ENCODE measurements around the gene TRABD2B.

TRABD2B gene

DNA sequence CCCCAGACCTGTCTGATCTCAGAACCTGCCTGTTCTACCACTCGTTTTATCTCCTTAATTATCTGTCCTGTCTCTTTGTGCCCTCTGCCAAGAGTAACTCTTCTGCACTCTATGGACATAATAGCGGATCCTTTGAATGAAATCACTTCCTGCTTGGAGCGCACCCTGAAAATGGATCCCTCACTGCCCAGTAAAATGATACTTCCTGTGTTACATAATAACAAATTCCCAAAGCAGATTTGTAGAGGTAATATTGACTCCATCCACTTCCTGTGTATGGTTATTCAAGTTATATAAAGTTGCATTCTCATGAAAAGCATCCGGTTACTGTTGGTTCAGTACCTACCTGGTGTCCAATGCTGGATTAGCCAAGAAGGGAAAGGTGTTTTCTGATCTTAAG is 246.0 kb downstream of the TRABD2B start:
- FAIRE-seq = no peak

DNA sequence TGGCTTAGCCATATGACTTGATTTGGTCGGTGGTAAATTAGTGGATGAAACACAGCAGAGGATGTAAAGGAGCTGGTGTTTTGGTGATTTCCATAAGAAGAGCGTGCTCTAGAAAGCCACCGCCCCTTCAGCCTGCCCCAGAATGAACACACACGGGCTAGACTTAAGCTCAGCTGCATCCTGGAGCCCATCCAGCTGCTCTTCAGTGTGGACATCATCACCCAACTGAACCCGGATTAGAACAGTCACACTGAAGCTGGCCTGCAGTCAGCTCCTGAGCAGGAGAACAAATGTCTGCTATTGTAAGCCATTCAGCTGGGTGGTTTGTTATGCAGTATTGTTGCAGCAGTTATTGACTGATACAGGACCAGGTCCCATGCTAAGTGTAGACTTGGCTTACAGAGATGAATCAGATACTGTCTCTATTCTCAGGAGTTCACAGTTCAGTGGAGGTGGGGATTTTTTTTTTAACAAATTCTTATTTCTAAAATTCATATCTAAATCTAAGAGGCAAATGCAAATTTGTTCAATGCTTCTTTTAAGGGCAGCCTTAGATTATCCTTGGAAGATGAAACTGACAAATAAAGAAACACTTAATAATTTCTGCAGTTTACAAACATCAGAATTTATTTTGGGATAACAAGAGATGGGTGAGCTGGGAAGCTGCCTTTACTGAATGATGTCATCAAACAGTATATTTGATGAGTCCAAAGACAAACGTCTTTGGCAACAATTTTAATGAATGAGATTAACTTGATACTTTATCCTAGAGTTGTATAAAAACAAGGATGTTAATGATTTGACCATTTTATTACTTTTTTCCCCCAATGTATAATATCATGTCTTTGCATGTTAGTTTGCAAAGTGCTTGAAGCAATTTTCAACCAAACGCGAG is 251.2 kb downstream of the TRABD2B start:
- FAIRE-seq = no peak

DNA sequence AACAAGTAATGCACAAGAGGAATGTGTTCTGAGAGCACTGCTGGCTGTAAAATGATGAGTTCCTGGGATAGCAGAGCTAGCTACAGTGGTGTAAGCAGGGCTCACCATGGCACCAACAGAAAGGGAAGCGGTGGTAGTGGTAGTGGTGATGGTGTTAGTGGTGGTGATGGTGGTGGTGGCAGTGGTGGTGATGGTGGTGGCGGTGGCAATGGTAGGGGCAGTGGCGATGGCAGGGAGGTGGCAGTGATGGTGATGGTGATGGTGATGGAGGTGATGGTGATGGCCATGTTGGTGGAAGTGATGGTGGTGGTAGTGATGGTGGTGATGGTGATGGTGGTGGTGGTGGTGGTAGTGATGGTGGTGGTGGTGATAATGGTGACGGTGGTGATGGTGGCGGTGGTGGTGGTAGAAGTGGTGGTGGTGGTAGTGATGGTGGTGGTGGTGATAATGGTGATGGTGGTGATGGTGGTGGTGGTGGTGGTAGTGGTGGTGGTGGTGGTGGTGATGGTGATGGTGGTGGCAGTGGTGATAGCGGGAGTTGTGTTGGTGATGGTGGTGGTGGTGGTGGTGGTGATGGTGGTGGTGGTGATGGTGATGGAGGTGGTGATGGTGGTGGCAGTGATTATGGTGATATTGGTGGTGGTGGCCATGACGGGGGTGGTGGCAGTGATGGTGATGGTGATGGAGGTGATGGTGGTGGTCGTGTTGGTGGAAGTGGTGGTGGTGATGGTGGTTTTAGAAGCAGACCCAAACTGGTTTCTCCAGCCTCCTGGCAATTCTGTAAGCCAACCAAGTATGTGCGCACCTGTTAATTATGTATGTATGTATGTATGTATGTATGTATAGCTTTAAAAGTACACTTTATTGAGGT is 254.1 kb downstream of the TRABD2B start:
- FAIRE-seq = no peak

DNA sequence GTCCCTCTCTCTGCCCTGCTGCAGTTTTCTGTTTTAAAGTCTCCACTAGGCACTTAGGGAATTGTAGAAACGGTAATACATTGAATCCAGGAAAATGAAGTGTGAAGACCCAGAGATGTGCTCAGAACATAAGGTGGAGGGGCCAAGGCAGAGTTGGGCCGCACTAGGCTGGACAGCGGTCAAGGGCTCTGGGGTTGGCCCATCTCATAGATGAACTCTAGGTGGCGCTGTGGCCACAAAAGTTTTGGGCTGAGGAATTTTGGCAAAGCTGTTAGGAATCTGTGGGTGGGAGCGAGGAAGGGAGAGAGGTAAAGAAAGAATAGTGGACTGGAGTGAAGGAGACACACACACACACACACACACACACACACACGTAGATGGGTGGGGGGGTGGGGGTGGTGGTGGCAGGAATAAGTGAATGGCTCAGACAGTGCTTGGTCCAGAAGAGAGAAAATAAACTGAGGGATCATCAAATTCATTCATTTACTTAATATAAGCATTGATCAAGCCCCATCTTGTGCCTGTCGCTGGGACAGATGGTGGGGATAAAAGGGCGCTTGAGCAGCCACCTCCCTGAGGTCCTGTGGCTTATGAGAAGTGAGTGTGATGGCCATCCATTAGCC is 258.5 kb downstream of the TRABD2B start:
- FAIRE-seq = no peak

DNA sequence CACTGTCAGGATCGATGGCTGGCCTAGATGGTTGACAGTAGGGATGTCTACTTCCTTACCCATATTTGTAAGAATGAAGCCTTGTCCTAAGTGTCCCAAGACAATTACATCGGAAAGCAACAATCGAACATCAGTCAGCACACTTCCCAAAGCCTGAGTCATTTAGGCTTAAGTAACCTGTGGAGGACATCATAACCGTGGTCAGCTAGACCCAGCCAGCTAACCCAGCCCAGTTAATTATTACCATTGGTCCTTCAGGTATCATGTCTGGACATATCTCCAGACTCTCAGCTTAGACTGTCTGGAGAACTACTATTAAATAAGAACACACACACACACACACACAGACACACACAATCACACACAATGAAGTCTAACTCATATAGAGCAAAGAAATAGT is 264.7 kb downstream of the TRABD2B start:
- no peak for FAIRE-seq

DNA sequence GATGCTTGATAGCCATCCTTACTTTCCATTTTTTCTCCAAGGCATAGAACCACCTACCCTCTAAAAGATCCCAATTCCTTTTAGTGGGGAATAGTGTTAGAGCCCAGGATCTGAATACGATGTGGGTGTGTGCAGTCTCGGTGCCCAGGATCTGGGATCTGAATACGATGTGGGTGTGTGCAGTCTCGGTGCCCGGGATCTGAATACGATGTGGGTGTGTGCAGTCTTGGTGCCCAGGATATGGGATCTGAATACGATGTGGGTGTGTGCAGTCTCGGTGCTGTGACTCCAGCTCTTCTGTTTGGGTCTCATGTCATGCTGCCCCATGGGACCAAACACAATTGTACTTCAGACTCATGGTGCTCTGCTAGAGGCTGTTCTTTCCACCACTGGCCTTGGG is 265.5 kb downstream of the TRABD2B start:
- no peak for FAIRE-seq

DNA sequence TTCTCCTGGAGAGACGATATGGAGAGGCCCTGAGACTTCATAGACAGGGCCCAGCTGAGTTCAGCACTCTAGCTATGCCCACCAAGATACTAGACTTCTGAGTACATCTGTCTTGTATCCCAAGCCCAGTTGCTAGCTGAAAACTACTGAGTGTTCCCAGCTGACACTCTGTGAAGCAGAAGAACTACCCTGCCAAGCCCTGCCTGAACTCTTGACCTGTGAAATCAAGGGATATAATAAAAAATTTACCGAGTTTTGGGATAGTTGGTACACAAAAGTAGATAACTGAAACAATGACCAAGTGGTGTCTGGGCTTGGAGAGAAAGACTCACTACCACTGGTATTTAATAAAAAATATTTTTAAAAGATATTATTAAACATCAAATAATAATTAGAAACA is 267.5 kb downstream of the TRABD2B start:
- no peak for FAIRE-seq

DNA sequence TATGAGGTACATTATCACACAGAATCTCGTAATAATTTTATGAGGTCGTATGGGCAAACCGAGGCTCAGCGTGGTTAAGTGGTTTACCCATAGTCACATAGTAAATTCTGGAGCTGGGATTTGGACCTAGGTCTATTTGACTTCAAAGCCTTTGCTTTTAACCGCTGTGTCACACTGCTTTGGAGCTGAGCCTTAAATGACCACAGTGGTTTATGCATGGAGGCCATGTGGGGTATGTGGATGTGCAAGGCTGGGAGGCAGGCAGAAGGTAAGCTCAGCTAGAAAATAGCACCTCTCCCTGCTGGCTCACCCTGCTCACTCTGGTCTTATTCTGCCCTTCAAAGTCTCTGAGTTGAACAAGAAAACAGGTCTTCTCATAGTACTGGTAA is 269.5 kb downstream of the TRABD2B start:
- no peak for FAIRE-seq

DNA sequence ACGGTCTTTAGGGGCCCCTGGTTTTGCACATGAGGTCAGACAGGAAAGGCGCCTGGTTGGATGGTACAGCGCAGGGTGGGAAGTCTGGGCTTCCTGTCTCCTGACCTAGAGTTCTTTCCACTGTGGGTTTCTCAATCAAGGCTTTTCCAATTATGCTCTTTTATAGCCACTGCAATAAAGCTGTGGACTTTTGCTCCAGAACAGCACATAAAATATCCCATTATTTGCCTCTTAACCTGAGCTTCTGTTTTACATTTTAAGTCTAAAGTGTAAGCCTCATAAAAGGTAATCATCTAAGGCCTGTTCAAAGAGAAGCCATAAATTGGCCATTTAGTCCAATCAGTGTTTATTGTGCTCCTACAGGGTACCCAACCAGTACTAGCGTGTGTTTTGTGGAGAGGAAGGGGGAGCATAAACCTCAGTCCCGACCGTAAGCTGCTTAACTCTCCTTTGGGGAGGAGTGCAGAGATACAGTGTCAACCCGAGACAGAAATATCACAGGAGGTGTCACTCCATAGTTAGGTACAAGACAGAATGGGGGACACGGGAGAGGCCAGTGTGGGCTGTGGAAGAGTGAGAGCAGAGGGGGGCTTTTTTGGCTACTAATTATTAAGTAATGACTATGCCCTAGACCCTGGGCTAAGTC is 270.0 kb downstream of the TRABD2B start:
- no peak for FAIRE-seq

DNA sequence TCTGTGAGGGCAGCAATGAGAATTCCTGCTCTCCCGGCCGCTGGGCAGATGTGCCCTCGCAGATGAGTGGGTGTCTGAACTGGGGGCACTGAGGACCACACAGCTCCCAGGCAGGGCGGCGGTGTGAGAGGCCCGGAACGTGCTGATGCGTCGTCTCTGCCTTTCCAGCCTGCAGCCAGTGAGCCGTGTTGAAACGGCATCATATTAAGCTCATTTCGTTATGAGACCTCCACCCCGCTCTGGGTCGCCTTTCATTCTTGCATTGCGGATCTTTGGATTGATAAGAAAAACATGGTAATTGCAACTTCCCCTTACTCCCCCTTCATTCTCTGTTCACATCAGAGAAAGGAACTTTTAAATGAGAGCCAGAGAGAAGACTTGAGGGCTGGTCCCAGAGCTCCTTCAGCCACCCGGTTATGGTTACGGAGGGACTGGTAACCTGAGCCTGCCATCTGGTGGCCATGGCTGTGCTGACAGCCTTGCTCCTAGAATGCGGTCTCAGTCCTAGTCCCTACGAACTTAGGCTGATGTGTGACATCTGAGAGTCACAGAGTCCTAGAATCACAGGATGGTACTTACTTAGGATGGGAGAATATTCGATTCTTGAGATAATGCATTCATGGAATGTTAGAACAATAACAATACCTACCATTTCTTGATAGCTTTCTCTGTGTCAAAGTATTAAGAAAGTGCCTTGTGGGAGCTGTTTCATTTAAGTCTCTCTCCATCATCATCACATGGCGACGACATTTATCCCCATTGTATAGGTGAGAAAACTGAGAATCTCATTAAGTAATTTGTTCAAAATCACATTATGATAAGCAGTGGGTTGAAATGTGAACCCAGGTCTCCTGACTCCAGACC is 271.0 kb downstream of the TRABD2B start:
- FAIRE-seq = peak; percentile 24

DNA sequence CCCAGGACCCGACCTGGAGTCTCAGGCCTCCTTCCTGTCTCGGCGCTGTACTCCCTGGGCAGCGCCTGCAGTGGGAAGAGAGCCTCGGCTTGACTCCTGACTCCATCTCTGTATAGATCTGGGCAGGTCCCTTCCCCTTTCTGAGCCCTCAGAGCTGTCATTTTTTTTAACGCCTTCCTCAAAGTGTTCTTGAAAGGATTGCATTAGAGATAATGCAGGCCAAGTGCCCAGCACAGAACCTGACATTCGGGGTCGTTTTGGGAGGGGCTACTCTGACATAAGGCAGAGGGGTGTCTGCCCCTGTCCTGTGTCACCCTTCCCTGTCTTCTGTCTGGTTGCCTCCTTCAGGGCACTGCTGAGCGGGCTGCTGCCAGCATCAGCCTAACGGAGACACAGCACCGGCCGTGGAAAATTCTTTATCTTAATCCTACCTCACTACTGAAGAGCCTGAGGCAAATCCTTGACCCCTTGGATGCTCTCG is 271.6 kb downstream of the TRABD2B start:
- FAIRE-seq = no peak

DNA sequence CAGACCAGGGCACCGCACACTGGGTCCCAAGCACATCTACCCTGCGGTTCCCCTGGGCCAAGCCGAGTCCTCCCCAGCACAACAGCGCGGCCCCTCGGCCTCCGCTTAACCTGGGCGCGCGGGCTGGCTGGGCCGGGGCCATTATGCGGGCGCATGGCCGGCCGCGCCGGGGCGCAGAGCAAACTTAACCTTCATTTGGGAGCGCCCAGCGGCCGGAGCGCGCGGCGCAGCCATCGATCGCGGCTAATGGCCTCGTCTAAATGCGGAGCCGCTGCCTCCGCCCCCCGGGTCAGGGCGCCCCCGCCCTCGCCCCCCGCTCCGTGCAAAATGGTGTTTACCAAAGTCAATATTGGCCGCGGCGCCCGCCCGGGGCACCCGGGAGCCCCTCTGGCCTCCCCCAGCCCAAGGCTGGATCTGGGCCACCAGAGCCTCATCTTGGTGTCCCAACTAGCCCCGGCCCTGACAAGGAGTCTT is 272.1 kb downstream of the TRABD2B start:
- no peak for FAIRE-seq

DNA sequence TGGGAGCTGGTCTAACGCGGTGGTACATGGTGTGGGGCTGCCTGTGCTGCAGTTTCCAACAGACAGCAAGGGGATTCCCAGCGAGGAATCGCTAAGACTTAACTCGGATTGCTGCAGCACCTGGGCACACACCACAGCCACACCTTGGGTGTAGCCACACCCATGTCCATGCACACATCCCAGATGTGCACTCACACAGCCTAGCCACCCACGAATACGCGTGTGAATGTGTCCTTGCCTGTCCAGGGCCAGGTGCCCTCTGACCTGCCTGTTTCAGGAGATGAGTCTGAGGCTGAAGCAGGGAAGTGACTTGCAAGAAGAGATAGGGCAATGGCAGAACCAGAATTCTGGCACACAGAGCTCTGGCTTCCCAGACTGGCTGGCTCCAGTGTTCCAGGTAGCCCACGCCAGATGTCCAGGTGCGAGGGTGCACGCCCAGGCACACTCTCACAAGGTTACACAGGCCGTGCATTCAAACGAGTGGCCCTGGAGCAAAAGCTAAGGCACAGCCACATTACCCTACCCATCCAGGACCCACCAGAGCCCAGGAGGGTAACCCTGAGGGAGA is 272.7 kb downstream of the TRABD2B start:
- FAIRE-seq = no peak

DNA sequence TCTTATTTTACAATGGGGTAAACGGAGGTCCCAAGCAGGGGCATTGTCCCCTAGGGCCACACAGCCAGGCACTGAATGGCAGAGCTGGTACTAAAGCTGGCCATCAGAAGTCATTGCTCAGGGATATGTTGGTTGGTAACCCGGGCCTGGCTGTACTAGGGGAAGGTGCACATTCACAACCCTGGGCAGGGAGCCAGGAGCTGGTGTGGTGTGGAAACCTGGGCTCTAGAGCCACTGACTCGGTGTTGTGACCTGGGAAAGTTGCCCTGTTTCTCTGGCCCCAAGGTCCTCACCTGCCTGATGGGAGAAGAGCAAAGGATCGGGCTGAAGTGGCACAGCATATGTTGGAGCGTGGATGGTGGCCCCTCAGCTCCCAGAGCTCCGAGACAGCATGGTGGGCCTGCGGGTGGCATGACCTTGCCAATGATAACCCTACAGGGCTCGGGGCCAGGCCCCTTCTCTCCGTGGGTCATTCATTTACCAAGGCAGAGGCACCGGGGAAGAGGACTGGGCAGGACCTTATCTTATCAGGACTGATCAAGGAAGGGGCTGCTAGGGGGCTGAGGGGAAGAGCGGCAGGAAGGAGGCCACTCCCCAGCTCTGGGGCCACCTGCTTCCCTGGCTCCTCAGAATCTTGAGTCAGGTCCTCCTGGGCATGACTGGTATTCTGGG is 274.1 kb downstream of the TRABD2B start:
- FAIRE-seq = no peak

DNA sequence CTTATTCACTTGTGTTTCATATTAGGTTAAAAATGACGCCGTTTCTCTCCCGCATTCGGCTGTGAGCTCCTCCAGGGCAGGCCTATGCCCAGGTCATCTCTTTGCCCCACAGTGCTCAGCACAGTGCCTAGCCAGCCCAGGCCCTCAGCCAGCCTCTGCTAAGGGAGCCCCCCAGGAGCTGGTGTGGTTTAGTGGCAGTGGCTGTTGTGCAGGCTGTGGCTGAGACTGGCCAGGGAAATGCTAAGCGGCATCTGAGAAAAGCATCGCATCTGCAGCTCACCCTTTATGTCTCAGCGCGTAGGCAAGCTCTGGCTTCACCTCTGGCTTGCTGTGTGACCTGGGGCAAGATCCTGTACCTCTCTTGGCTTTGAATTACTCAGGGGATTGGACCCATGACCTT is 275.1 kb downstream of the TRABD2B start:
- no peak for FAIRE-seq

DNA sequence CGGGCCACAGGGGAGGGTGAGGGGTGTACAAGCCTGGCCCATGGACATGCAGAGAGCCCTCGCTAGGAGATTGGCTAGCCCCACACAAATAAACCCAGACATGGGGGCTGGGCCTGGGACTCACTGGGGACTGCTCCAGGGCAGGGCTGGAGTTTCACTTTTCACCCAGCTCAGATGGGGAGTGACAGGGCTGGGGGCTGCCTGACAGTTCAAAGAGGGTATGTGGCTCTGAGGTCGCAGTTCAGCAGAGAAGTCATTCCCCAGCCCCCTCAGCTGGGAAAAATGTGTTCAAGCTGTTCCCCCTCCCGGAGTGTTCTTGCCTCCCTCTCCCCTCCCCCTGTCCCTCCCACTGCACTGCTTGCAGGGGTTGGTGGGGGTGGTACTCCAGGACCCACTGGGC is 277.1 kb downstream of the TRABD2B start:
- no peak for FAIRE-seq

DNA sequence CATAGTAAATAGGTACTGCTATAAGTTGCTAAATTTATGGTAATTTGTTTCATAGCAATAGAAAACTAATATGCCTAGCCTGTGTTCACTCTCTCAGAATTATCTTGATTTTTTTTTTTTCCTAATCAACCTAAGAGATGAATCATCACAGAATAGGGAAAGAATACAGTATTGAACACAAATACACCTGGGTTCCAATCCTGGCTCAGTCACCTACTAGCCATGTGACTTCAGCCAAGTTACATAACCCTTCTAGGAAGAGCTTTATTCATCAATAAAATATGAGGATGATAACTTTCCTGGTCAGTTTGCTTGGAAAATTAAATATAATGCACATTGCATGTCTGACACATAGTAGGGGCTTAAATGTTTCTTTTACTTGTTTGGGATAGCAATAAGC is 279.8 kb downstream of the TRABD2B start:
- no peak for FAIRE-seq

DNA sequence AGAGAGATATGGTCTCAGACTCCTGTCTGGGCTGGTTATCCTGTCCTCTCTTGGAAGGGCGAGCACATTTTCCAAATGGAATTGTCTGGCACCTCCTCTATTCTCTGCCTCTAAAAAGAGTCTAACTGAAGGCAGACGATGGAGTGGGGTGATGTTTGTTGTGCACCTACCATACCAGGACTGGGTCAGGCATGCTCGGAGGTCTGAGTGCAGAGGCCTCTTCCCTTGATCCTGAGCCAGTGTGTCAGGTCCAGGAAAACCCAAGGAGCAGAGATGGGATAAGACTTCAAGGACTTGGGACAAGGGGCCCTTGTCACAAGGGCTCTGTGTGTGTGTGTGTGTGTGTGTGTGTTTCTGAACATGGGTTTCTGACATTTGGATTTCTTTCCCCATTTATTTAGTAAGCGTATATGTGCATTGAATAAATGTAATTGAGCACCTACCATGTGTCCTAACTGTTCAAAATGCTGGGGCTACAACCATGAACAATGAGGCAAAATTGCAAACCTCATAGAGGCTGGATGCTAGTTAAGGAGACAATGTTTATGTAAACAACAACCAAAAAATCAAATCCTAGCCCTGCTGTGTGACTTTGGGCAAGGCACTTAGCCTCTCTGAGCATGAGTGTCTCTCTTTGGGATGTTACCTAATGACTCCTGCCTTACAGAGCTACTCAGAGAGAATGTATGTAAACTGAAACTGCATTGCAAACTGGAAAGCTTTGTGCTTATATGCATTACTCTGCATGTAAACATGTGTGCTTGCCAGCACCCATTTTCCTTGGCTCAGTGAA is 283.0 kb downstream of the TRABD2B start:
- FAIRE-seq = no peak

DNA sequence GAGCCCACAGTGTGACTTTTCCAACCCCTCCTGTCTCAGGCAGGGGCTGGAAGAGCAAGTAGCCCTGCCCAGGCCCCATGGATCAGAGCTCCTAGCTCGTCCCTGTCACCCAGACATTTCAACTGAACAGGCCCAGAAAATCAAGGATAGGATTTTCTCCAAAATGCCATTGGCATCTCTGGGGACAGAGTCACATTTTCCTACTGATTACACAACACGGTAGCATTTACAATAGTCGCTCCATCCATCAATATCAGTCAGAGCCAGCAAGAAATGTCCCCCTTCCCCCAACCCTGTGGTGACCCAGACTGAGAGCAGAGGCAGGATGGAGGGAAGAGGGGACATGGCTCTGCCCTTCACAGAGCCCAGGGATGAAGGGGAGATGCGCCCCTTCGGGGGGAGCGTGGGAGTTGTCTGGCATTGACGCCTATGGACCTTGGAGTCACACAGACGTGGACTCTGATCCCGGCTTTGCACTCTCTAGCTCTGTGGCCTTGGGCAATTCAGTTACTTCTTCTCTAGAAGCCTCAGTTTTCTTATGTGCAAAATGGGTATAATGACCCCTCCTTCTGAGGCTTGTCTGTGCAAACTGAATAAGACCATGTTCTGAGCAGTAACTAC is 283.7 kb downstream of the TRABD2B start:
- FAIRE-seq = no peak

Measured in islet of Langerhans (tissue), 1 donor.